GM18909 (cell line): ENCODE measurements around the gene PRR16.
"Not testable (repeated sequence)": the region's sequence is repeated elsewhere in the genome, so short reads cannot be mapped to it uniquely, and the experiment has no call there.

ENCODE experiments used
- ATAC-seq: cut with Tn5 transposase; IDR thresholded peaks from one replicate; pipeline ENCODE4 v1.9.1; 2021; ENCODE audit warnings: mild to moderate bottlenecking; ENCODE audit not compliant: unreplicated experiment, poor library complexity

Gene PRR16

GRCh38 chr5:120702817-120703538 lies 238.9 kb downstream of the PRR16 start:
- ATAC-seq: not testable (repeated sequence)

DNA sequence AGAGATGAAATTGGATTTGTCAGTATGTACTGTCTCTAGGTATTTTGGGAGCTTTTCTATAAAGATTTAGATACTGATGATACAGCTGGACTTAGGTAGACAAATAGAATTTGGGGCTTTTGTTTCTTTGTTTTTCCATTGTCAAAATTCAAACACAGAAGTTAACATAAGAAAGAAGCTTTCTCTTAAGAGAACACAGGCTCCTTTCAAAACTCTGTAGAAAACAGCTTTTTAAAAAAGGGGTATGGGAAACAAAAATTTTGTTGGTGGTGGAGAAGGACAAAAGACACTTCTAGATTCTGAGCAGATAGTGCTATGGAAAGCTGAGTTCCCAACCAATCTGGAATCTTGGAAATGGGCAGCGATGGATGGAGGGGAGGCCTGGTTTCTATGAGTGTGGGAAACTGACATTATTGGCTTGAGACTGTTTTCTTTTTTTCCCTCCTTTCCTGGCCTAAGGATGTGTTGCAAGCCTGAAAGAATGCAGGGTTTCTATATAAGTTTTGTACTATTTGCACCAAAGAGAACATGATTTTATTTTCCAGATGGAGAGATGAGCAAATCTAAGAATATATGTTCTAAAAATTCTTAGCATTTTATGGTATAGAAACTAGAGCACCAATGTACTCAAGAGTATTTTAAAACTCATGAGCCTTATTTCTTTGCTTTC lies 240.0 kb downstream of the PRR16 start:
- ATAC-seq: no peak

- ATAC-seq: no peak
Observed at GRCh38 chr5:120706877-120707276, 242.8 kb downstream of the PRR16 start.

DNA sequence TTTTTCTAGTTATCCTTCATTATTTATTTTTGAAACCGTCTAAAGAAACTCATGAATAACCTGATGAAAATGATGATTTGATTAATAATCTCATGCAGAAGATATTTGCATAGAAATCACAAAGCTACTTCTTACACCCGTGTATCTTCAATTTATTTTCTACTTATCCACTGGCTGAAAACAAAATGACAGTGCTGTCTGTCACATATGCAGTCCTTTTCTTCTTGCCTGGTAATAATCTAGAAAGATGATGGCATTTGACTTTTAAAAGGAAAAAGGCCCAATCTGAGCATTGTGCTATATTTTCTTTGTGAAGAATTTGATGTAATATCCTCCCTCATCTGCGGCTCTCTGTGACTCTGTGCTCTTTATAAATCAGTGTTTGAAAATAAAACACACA lies 253.3 kb downstream of the PRR16 start:
- no peak for ATAC-seq

GRCh38 chr5:120730214-120730613 lies 266.1 kb downstream of the PRR16 start:
- ATAC-seq: no peak

- ATAC-seq: no peak
Observed at GRCh38 chr5:120734033-120734432, 269.9 kb downstream of the PRR16 start.

DNA sequence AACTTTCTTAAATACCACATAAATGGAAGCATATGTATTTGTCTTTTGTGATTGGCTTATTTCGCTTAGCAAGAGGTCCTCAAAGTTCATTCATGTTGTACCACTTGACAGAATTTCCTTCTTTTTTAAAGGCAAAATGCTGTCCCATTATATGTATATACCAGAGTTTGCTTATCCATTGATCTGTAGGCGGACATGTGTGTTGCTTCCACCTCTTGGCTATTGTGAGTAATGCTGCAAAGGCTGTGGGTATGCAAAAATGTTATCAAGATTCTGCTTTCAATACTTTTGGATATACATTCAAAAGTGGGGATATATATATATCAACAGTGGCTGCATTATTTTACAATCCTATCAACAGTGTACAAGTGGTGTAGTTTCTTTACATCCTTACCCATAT lies 271.0 kb downstream of the PRR16 start:
- ATAC-seq: no peak
